LHCN-M2 (cell line): ENCODE results near the gene SYNGR3. TPM values are rescaled to one million over a fixed set of nuclear protein-coding genes. Genes with fewer than 3 reads are reported as not detected.
"Not testable (repeated sequence)": the region's sequence is repeated elsewhere in the genome, so short reads cannot be mapped to it uniquely, and the experiment has no call there.

Experiments used
- DNase-seq: peaks from one replicate; pipeline ENCODE4 v3.0.0-alpha.2; 2012; ENCODE audit warnings: low read depth
- total RNA-seq: library from RNA; depleted of rRNA; stranded (reverse); fragments of >200 nt; gene quantifications from 2 replicates; pipeline ENCODE4 v1.2.3, GENCODE V29; 2014

Gene SYNGR3
- total RNA-seq, 1 experiment from 2014 or later: 1.1 TPM

DNA sequence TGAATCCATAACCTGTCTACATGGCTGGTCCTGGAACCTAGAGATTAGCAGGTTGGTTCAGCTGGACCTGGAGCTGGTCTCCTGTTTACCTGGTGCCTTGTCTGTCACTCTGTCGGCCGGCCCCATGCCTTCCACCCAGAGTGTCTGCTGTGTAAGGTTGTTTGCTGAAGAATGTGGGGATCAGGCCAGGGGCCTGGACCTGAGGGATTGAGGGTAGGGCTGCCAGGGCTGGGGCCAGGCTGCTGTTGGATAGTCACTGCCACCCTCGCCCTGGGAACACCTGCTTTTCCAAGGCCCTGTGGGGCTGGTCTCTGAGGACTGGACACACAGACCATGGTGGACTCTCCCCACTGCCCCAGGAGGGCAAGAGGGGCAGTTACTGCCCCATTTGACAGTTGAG is 38.4 kb downstream of the SYNGR3 start:
- DNase-seq: no peak

DNA sequence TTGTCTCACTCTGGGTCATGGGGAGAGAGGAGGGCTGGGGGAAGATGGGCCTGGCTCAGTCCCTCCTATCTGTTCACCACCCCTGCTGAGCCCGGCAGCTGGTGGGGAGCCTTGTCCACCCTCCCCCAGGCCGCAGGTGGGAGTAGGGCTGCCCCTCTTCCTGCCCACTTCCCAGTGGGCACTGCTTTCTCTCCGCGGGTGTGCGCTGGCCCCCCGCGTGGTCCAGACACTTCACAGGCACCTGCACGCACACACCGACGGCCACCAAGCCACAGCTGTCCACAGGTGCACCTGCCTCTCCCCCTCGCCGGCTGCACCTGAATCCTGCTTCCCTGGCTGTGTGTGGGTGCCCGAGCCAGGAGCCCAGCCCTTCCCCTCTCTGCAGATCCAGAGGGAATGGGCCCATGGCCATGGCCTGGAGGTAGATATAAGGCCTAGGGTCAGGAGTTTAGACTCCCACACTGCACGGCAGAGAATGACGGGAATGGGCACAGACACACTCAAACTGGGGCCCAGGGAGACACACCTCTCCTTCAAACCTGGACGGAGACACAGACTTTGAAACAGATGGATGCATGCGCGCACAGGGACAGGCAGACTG is 39.0 kb downstream of the SYNGR3 start:
- no peak for DNase-seq

GRCh38 chr16:2029350-2029749 is 39.6 kb downstream of the SYNGR3 start:
- no peak for DNase-seq

DNA sequence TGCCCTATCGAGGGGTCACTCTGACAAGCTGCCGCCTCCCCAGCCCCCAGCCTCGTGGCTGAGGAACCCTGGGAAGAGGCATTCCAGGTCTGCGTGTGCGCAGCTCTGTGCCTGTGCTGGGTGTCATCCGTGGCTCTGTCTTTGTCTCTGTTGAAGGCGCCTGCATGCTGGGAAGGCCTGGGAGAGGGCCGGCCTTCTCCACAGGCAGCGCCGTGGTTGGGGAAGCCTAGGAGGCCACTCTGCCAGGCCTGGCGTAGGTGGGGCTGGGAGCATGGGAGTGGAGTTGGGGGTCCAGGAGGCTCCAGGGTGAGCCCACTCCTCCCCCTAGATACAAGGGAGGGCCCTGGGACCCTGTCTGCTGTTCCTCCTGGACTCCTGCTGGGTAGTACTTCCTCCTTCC is 40.3 kb downstream of the SYNGR3 start:
- no peak for DNase-seq

- DNase-seq: no peak
These were observed 41.4 kb downstream of the SYNGR3 start for GRCh38 chr16:2031081-2031577.

DNA sequence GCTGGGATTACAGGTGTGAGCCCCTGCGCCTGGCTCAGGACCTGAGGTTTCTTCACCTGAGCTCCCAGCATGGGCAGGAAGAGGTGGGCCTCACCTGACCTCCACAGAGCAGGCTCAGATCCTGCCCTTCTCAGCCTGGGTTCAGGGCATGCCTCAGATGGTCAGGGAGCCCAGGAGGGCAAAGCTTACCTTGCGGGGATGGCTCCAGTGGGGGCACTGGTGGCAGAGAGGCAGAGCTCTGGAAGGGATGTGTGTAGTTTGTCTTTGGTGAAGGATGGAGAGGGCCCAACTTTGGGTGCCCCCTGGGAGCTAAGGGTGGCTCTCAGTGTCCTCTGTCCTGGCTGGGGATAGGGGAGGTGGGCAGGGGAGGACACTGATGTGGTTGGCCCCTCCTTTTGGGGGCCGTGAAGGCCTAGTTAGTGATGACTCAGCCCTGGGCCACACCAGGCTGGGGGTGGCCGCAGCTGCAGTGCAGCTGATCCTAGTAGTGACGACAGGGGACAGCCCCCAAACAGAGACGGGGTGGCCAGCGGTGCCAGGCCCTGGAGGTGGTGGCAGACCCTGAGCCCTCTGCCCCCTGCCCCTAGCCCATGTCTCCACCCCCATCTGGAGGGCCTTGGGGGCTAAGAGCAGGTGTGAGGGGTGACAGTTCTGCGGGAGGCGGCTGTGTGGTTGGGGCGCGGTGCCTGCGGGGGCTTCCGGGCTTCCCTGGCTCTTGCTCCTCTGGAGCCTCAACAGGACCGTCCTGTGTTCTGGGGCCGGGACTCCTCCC is 42.7 kb downstream of the SYNGR3 start:
- no peak for DNase-seq

GRCh38 chr16:2033057-2033908 is 43.5 kb downstream of the SYNGR3 start:
- DNase-seq: peak; percentile 31

- not testable (repeated sequence) for DNase-seq
These were observed 44.3 kb downstream of the SYNGR3 start for GRCh38 chr16:2033909-2034695.

GRCh38 chr16:2034696-2035430 is 45.1 kb downstream of the SYNGR3 start:
- DNase-seq: no peak

- DNase-seq: peak; percentile 74
These were observed 45.8 kb downstream of the SYNGR3 start for GRCh38 chr16:2035431-2036199.

DNA sequence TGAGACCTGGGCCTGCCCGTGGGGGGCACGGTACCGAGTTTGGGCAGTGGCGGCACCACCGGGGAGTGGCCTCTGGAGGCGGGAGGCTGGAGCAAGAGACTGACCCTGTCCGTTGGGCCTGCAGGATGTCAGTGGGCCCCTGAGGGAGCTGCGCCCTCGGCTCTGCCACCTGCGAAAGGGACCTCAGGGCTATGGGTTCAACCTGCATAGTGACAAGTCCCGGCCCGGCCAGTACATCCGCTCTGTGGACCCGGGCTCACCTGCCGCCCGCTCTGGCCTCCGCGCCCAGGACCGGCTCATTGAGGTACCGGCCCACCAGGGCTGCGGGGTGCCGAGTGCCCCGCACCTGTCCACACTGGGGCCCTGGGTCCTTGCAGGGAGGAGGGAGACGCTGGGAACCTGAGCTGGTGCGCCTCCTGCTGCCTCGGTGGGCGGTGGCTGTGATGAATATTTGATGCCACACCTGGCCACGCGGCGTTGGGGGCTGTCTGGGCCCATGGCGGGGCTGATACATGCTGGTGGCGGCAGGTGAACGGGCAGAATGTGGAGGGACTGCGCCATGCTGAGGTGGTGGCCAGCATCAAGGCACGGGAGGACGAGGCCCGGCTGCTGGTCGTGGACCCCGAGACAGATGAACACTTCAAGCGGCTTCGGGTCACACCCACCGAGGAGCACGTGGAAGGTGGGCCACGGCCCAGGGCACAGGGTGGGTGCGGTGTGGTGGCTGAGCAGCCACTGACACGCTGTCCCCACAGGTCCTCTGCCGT is 46.6 kb downstream of the SYNGR3 start:
- DNase-seq: no peak

GRCh38 chr16:2037115-2037514 is 47.3 kb downstream of the SYNGR3 start:
- no peak for DNase-seq

DNA sequence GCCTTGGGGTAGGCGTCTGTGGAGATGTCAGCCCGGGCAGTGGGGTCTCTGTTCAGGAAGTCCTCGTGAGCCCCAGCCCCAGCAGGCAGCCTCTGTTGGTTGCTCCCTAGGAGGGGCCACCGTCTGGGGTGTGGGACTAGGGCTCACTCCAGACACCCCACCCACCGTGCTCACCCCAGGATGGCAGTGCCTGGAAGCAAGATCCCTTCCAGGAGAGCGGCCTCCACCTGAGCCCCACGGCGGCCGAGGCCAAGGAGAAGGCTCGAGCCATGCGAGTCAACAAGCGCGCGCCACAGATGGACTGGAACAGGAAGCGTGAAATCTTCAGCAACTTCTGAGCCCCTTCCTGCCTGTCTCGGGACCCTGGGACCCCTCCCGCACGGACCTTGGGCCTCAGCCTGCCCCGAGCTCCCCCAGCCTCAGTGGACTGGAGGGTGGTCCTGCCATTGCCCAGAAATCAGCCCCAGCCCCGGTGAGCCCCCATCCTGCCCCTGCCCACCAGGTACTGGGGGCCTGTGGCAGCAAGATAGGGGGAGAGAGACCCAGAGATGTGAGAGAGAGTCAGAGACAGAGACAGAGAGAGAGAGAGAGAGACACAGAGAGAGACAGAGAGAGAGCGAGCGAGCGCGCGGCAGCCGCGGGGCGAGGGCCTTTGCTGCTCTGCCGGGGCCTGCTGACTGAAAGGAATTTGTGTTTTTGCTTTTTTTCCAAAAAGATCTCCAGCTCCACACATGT is 48.0 kb downstream of the SYNGR3 start:
- no peak for DNase-seq

DNA sequence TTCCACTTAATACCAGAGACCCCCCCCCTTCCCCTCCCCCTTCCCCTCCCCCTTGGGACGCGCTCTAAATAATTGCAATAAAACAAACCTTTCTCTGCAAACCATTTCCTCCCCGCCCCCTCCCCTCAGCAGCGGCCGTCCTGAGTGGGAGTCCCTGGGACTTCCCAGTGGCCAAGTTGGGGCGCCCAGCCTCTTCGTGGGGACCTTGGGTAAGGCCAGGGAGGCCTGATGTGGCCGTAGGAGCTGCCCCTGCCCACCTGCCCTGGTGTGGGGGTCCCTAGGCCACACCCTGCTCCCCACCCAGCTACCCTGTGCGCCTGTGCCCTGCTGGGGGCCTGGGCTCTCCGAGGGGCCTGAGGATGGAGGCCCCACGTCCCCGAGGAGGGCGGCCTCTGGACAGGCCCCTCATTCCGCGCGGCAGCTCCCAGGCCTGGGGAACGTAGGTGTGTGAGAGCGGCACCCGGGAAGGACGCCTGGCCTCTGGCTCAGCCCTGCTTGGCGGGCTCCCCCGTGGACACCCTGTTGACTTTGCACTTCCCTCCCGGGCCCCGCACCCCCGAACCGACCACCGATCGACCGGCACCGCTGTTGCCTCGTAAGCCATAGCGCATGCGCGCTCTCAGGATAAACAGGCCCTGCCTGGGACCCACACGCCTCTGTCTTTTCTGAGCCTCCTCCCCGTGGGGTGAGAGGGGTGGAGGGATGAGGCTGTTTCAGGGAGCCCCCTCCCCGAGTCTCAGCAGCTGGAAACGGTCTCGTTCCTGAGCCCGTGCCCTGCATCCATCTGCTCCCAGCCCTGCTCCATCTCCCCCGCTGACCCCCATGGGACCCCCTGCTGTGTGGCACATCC is 48.8 kb downstream of the SYNGR3 start:
- no peak for DNase-seq

DNA sequence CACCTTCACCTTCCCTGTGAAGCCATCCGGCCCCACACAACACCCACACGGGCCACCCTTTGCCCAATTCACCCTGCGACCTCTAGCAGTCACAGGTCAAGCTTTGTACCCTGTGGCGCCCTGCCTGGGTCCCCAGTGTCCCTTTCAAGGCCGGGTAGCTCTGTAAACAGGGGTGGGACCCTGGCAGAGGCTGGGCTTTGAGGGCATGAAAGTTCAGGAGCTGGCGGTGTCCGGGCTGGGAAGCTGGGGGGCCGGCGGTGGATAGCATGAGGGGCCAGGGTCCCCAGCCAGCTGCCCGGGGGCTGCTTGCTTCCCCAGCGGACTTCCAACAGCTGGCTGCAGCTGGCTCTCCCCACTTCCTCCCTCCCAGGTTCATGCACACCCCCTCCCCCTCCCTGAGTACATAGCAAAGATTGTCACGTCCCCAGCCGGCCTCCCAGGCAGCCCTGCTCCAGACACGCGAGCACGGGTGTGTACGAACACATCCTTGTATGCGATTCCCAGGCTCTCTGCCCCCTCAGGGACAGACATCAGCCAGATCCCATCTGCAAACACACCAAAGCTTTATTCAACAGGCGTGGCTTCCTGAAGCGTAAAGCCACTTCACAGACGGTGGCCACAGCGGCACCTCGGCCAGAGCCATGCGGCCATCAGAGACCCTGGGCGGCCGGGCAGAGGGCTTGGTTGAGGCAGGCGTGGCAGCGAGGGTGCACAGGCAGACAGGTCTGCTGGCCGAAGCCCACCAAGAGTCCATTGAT is 49.7 kb downstream of the SYNGR3 start:
- peak; percentile 63 for DNase-seq

GRCh38 chr16:2040041-2040786 is 50.4 kb downstream of the SYNGR3 start:
- DNase-seq: no peak
